ENCODE measurements around the gene TRIM69. TPM values are rescaled to one million over a fixed set of nuclear protein-coding genes. Genes with fewer than 3 reads are reported as not detected.

The TRIM69 gene
- total and polyA plus RNA-seq, 2 of the 8 experiments (the other 6 are each of a cell fraction or from before 2014, with no cell fraction given) = 4.3 to 6.2 TPM

DNA sequence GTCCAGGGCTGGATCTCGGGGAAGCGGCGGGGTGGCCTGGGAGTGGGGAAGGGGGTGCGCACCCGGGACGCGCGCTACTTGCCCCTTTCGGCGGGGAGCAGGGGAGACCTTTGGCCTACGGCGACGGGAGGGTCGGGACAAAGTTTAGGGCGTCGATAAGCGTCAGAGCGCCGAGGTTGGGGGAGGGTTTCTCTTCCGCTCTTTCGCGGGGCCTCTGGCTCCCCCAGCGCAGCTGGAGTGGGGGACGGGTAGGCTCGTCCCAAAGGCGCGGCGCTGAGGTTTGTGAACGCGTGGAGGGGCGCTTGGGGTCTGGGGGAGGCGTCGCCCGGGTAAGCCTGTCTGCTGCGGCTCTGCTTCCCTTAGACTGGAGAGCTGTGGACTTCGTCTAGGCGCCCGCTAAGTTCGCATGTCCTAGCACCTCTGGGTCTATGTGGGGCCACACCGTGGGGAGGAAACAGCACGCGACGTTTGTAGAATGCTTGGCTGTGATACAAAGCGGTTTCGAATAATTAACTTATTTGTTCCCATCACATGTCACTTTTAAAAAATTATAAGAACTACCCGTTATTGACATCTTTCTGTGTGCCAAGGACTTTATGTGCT lies 24.5 kb upstream of the TRIM69 start (continued):
- TF ChIP-seq, protein P1, sequence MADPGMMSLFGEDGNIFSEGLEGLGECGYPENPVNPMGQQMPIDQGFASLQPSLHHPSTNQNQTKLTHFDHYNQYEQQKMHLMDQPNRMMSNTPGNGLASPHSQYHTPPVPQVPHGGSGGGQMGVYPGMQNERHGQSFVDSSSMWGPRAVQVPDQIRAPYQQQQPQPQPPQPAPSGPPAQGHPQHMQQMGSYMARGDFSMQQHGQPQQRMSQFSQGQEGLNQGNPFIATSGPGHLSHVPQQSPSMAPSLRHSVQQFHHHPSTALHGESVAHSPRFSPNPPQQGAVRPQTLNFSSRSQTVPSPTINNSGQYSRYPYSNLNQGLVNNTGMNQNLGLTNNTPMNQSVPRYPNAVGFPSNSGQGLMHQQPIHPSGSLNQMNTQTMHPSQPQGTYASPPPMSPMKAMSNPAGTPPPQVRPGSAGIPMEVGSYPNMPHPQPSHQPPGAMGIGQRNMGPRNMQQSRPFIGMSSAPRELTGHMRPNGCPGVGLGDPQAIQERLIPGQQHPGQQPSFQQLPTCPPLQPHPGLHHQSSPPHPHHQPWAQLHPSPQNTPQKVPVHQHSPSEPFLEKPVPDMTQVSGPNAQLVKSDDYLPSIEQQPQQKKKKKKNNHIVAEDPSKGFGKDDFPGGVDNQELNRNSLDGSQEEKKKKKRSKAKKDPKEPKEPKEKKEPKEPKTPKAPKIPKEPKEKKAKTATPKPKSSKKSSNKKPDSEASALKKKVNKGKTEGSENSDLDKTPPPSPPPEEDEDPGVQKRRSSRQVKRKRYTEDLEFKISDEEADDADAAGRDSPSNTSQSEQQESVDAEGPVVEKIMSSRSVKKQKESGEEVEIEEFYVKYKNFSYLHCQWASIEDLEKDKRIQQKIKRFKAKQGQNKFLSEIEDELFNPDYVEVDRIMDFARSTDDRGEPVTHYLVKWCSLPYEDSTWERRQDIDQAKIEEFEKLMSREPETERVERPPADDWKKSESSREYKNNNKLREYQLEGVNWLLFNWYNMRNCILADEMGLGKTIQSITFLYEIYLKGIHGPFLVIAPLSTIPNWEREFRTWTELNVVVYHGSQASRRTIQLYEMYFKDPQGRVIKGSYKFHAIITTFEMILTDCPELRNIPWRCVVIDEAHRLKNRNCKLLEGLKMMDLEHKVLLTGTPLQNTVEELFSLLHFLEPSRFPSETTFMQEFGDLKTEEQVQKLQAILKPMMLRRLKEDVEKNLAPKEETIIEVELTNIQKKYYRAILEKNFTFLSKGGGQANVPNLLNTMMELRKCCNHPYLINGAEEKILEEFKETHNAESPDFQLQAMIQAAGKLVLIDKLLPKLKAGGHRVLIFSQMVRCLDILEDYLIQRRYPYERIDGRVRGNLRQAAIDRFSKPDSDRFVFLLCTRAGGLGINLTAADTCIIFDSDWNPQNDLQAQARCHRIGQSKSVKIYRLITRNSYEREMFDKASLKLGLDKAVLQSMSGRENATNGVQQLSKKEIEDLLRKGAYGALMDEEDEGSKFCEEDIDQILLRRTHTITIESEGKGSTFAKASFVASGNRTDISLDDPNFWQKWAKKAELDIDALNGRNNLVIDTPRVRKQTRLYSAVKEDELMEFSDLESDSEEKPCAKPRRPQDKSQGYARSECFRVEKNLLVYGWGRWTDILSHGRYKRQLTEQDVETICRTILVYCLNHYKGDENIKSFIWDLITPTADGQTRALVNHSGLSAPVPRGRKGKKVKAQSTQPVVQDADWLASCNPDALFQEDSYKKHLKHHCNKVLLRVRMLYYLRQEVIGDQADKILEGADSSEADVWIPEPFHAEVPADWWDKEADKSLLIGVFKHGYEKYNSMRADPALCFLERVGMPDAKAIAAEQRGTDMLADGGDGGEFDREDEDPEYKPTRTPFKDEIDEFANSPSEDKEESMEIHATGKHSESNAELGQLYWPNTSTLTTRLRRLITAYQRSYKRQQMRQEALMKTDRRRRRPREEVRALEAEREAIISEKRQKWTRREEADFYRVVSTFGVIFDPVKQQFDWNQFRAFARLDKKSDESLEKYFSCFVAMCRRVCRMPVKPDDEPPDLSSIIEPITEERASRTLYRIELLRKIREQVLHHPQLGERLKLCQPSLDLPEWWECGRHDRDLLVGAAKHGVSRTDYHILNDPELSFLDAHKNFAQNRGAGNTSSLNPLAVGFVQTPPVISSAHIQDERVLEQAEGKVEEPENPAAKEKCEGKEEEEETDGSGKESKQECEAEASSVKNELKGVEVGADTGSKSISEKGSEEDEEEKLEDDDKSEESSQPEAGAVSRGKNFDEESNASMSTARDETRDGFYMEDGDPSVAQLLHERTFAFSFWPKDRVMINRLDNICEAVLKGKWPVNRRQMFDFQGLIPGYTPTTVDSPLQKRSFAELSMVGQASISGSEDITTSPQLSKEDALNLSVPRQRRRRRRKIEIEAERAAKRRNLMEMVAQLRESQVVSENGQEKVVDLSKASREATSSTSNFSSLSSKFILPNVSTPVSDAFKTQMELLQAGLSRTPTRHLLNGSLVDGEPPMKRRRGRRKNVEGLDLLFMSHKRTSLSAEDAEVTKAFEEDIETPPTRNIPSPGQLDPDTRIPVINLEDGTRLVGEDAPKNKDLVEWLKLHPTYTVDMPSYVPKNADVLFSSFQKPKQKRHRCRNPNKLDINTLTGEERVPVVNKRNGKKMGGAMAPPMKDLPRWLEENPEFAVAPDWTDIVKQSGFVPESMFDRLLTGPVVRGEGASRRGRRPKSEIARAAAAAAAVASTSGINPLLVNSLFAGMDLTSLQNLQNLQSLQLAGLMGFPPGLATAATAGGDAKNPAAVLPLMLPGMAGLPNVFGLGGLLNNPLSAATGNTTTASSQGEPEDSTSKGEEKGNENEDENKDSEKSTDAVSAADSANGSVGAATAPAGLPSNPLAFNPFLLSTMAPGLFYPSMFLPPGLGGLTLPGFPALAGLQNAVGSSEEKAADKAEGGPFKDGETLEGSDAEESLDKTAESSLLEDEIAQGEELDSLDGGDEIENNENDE (IDR thresholded peaks at IDR 0.05; ENCODE audit: insufficient replicate concordance, low read length) = no peak
- TF ChIP-seq RNF2 (IDR thresholded peaks at IDR 0.05; ENCODE audit: borderline replicate concordance, low read depth, low read length, missing control alignments, poor library complexity, severe bottlenecking) (no peak), JUN (IDR thresholded peaks at IDR 0.05; ENCODE audit: low read depth, low read length) (no peak), RFX5 (IDR thresholded peaks at IDR 0.05; ENCODE audit: borderline replicate concordance, low read depth, low read length) (no peak), RXRA (IDR thresholded peaks at IDR 0.05; ENCODE audit: insufficient read depth, low read depth, low read length) (no peak), SP2 (IDR thresholded peaks at IDR 0.05; ENCODE audit: low read length) (no peak), CEBPB (IDR thresholded peaks at IDR 0.05; ENCODE audit: low read depth, low read length) (no peak)
- TF ChIP-seq, protein P2, sequence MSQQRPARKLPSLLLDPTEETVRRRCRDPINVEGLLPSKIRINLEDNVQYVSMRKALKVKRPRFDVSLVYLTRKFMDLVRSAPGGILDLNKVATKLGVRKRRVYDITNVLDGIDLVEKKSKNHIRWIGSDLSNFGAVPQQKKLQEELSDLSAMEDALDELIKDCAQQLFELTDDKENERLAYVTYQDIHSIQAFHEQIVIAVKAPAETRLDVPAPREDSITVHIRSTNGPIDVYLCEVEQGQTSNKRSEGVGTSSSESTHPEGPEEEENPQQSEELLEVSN (IDR thresholded peaks at IDR 0.05) = peak; percentile 78; the same call in 1 of the 2 replicates
- TF ChIP-seq, protein P3, sequence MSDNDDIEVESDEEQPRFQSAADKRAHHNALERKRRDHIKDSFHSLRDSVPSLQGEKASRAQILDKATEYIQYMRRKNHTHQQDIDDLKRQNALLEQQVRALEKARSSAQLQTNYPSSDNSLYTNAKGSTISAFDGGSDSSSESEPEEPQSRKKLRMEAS (IDR thresholded peaks at IDR 0.05) = peak; percentile 74

Measured in H1 (cell line).